KOPT-K1 (cell line): ENCODE results near the gene MYO1H.
"Not testable (repeated sequence)": the region's sequence is repeated elsewhere in the genome, so short reads cannot be mapped to it uniquely, and the experiment has no call there.

Source experiments
- H3K27ac ChIP-seq: fragments of 200-600 bp; sonication (generic); 2 replicates; pipeline ENCODE4 v1.5.1; 2016; ENCODE audit warnings: antibody characterized with exemption, mild to moderate bottlenecking, low read depth, low read length; ENCODE audit not compliant: poor library complexity, severe bottlenecking
- H3K36me3 ChIP-seq: fragments of 200-600 bp; sonication (generic); 2 replicates; pipeline ENCODE4 v1.5.1; 2017; ENCODE audit warnings: antibody characterized with exemption, mild to moderate bottlenecking, low read length, moderate library complexity; ENCODE audit not compliant: insufficient read depth
- H3K9me3 ChIP-seq: fragments of 200-600 bp; sonication (generic); 2 replicates; pipeline ENCODE4 v1.5.1; 2017; ENCODE audit warnings: antibody characterized with exemption, low read length, mild to moderate bottlenecking; ENCODE audit not compliant: insufficient read depth, poor library complexity, severe bottlenecking

MYO1H gene

DNA sequence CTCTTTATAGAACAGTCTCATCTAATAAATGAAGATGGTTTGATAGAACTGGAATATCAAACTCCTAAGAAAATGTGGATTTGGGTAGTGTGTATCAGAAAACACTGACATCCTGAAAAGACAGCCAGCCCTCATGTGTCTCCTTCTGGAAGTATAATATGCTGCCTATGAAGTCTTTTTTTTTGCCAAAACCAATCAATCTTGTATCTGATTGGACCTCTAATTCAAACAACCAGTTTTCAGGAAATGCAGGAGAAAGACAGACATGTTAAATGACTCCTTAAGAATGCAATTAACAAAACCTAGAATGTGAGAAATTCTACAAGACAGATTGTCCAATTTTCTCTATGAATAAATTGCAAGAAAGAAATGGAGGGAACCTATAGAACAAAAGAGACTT, 34.3 kb downstream of the MYO1H start:
- Histone ChIP-seq H3K36me3 (no peaks in the 10 kb centered on the region), H3K9me3 (no peaks in the 10 kb centered on the region), H3K27ac (no peak overlapping the region)

DNA sequence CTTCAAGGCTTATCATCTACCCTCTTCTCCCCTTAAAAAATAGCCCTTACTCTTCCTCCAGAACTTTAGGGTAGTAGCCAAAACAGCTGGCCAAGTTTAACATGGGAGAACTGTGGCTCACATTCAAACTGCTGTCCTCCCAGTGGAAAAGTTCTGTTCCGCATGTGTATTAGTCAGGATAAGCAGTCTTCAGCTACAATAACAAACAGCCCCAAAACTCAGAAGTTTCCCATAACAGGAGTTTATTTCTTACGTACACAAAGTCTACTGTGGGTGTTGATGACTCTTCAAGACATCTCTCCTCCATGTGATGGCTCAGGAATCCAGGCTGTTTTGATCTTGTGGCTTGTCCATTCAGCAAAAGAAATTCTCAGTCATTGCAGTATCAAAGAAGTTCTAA, 35.5 kb downstream of the MYO1H start:
- Histone ChIP-seq H3K36me3 (no peaks in the 10 kb centered on the region), H3K27ac (no peak overlapping the region), H3K9me3 (peaks cover 7% of the 10 kb centered on the region)

DNA sequence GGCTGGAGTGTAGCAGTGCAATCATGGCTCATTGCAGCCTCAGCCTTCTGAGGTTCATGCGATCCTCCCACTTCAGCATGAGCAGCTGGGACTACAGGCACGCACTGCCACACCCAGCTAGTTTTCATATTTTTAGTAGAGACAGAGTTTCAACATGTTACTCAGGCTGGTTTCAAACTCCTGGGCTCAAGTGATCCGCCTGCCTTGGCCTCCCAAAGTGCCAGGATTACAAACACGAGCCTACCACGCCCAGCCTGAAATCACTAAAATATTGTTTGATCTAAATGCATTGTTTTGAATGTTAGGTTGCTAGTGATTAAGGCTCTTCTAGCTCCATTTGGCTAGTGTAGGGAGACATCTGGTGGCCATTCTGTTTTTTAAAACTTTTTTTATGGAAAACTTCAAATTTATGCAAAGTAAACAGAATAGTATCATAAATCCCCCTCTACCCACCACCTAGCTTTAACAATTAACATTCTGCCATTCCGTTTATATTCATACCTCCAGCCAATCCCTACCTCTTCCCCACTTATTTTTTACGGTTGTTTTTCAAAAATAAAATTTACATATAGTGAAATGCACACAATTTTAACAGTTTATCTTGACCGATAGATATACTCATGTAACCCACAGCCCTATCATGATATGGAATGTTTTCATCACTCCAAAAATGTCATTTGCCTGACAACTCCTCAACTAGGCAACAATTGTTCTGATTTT, 37.8 kb downstream of the MYO1H start:
- H3K9me3 ChIP-seq = peaks cover 7% of the 10 kb centered on the region
- H3K27ac ChIP-seq = no peak overlapping the region
- no peaks in the 10 kb centered on the region for H3K36me3 ChIP-seq

DNA sequence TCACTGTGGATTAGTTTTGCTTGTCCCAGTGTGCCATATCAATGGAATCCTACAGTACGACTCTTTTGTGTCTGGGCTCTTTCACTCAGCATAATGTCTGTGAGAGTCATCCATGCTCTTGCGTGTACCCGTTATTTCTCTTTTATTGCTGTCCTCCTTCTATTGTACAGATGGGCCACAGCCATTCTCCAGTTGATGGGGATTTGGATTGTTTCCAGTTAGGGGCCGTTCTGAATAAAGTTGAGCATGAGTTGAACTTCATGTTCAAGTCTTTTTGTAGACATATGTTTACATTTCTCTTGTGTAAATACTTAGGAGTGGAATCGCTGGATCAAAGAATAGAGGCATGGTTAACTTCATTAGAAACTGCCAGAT, 38.3 kb downstream of the MYO1H start:
- H3K27ac ChIP-seq = no peak overlapping the region
- H3K9me3 ChIP-seq = peaks cover 7% of the 10 kb centered on the region
- H3K36me3 ChIP-seq = no peaks in the 10 kb centered on the region

DNA sequence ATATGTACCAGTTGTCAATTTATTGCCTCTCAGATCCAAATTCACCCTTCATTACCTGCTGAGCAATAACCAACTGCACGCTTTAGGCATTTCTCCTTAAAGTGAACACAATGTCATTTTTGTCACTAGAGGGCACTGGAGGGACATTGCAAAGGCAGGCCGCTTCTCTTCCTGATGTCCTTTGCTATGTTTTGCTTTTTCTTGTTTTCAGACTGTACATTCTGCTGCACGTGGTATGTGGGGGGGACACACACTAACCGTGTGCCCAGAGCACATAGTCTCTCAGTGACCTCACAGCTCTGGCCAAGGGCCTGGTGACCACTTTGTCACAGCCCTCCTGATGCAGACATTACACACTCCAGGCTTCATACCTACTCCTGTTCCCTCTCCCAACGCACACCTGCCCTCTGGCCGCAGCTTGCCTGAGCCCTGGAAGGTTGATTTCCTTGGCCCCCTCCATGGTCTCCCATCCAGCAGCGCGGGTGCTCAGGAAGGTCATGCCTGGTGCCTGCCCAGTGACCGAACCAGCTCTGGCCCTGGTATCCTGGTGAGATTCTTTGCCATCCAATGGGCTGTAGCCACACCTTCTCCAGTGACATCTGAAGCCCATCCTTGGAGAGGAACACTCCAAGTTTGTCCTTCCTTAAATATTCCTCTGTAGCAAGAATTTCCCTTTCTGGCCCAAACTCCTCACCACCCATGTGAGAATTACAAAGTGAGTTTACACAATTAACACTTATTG, 39.9 kb downstream of the MYO1H start:
- Histone ChIP-seq H3K9me3 (peaks cover 7% of the 10 kb centered on the region), H3K36me3 (no peaks in the 10 kb centered on the region), H3K27ac (no peak overlapping the region)

DNA sequence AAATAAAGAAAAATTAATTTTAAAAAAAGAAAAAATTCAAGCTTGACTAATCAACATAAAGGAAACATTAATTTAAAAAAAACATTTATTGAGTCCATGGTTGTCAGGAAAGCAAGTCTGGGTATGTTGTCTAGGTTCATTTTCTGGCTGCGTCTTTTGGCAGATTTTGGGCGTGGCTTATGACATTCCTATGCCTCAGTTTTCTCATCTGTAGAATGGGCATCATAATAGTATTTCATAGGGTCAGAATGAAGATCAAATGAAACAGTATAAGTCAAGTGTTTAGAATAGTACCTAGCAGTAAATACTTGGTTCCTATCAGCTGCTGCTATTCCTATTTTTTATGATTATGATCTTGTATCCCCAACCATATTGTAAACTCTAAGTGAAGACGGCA, 40.5 kb downstream of the MYO1H start:
- Histone ChIP-seq H3K36me3 (no peaks in the 10 kb centered on the region), H3K27ac (no peak overlapping the region), H3K9me3 (peaks cover 7% of the 10 kb centered on the region)

DNA sequence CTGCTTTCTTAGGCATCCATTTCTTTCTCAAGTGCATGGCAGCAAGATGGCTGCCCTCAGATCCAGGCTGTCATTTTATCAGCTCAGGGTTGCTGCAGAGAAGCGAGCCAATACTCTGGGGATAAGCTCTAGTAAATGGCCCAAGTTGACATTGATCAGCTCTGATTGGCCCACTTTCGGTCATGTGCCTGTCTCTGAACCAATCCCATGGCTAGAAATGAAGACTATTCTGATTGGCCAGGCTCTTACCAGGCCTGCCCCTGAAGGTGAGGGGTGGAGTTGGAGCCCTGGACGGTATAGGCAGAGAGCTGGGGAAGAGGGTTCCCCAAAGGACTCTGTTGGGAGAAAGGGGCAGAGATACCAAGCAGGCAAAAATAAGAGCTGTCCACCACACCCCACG, 41.4 kb downstream of the MYO1H start:
- H3K9me3 ChIP-seq = peaks cover 7% of the 10 kb centered on the region
- H3K36me3 ChIP-seq = no peaks in the 10 kb centered on the region

DNA sequence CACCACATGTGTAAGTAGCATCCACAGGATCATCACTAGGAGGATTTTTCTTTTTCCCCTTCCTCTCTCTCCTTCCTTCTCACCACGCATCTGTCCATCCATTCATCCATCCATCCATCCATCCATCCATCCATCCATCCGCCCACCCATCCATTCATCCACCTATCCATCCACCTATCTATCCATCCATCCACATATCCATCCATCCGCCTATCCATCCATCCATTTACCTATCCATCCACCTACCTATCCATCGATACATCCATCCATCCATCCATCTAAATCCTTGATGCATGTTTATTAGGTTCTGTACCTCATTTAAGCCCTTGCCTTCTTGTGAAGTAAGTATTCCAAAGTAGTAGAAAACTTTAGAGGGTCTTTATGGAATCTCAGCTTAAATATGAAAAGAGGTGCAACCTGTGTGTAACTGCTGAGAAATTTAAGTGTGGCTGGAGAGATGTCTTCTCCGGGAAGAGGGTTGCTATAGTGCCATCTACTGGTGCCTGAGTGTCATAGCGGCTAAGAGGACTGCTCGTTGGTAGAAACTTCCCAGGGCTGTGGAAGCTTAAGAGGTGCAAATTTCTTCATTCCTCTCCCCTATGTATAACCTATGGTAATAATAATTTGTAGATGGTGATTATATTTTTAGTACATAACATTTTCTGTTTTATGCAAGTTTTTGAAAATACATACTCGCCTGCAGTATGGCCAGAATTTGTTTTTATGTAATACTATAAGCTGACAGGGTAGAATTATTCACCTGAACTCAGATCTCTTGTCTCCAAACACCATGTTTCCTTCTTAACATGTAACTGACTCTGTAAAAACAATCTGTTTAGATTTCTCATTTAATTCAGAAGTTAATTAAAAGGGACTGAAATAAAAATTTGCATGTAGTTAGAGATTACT, 46.0 kb downstream of the MYO1H start:
- no peak overlapping the region for H3K27ac ChIP-seq

More for the DNA sequence above, 41.4 kb downstream of the MYO1H start:
- no peak overlapping the region for H3K27ac ChIP-seq

DNA sequence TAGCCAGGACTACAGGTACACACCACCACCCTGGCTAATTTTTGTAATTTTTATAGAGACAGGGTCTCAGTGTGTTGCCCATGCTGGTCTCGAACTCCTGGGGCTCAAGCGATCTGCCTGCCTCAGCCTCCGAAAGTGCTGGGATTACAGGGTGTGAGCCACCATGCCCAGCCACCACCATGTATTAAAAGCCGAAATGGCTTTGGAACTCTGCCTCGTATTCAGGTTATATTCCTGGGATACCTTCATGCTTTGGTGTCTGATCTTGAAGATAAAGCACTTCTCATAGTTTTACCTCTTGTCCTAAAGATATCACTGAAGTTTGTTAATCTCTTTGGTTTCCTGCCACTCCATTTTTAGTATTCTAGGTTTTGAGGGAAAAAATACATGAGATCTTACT, 47.2 kb downstream of the MYO1H start:
- no peak overlapping the region for H3K27ac ChIP-seq
- H3K36me3 ChIP-seq = no peaks in the 10 kb centered on the region
- no peaks in the 10 kb centered on the region for H3K9me3 ChIP-seq

More for the DNA sequence above, 46.0 kb downstream of the MYO1H start:
- H3K36me3 ChIP-seq = no peaks in the 10 kb centered on the region
- H3K9me3 ChIP-seq = no peaks in the 10 kb centered on the region

DNA sequence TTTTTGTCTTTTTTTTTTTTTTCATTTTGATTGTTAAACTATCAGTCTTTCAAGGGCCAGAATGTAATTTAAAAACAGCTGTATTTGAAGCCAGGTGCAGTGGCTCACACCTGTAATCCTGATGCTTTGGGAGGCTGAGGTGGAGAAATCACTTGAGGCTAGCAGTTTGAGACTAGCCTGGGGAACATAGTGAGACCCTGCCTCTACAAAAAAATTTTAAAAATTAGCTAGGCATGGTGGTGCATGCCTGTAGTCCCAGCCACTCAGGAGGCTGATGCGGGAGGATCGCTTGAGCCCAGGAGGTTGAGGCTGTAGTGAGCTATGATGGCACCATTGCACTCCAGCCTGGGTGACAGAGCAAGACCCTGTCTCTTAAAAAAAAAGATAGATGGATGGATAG, 57.1 kb downstream of the MYO1H start:
- not testable (repeated sequence) for H3K9me3 ChIP-seq, H3K36me3 ChIP-seq, H3K27ac ChIP-seq

DNA sequence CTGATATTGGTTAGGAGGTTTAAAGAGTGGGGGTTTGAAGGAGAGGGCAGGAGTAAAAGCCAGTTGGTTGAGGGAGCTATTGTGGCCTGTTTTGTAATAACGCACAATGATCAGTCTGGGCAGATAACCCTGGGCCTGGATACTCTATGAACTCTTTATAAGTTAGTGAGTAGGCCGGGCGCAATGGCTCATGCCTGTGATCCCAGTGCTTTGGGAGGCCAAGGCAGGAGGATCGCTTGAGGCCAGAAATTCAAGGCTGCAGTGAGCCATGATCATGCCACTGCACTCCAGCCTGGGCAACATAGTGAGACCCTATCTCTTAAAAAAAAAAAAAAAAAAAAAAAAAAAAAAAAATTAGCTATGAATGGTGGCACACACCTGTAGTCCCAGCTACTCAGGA, 58.4 kb downstream of the MYO1H start:
- not testable (repeated sequence) for H3K9me3 ChIP-seq, H3K27ac ChIP-seq, H3K36me3 ChIP-seq

DNA sequence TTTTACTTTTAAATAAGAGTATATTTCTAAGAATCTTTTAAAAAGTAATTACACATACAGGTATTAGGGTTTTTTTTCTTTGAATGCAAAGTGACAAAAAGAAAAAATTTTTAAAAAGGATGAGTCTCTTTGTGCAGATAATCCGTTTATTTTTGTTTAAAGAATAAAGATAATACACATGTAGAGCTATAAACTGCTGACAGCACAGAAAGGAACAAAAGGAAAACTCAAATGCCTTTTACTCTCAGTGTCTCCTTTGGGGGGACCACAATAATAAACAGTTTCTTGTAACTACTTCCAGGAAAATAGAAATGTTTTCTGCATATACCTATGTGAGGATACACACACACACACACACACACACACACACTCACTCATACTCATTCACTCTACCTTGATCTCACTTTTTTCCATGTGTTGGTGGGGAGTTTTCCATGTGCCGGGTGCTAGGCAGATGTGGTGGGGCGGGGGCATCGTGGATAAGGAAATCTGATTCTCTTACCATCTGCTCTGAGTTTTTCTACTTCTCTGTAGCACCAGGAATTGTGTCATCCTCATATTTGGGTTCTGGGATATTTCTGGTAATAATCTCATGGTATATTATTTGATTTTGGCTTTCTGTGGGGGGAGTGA, 71.3 kb downstream of the MYO1H start:
- H3K9me3 ChIP-seq = no peaks in the 10 kb centered on the region
- H3K36me3 ChIP-seq = no peaks in the 10 kb centered on the region
- no peak overlapping the region for H3K27ac ChIP-seq

DNA sequence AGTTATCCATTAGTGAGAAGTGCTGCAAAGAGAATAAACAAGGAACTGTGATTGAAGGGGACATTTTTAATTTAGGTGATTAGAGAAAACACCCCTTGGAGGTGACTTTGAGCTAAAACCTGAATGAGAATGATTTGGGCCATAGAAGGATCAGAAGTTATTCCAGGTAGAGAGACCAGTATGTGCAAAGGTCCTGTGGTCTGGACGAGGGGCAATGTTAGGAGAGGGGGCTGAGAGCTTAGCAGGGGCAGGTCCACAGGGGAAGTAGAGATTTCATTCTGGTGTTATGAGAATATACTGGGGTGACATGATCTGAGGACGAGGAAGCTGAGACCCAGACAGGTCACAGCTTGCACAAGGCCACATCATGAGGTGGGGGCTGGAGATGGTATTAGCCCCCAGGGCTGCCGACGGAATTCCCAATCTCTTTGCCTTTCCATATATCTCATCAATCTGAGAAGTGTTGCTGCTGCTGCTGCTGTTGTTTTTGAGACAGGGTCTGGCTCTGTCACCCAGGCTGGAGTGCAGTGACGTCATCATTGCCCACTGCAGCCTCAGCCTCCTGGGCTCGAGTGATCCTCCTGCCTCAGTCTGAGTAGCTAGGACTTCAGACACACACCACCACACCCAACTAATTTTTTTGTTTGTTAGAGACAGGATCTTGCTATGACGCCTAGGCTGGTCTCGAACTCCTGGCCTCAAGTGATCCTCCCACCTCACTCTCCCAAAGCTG, 73.8 kb downstream of the MYO1H start:
- Histone ChIP-seq H3K9me3 (no peaks in the 10 kb centered on the region), H3K27ac (no peak overlapping the region), H3K36me3 (no peaks in the 10 kb centered on the region)

DNA sequence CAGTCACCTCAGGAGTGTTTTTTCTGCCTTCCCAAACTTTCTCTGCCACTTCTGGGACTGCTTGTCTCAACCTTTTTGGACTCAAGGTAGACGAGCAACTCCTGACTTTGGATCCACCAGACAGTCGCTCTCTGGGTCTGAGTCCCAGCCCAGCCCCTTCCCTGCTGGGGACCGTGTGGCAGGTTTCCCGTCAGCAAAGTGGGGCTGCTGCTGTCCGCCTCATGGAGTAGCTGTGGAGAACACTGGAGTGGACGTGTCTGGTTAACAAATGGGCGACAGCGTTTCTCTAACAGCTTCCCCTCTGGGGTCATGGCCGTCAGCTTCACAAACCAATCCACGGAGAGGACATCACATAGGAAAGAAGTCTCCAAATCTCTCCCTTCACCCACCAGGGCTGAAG, 74.6 kb downstream of the MYO1H start:
- no peaks in the 10 kb centered on the region for H3K9me3 ChIP-seq
- H3K36me3 ChIP-seq = no peaks in the 10 kb centered on the region
- no peak overlapping the region for H3K27ac ChIP-seq
